Endothelial cell of umbilical vein (primary cell): ENCODE results near the gene MGAT5. TPM values are rescaled to one million over a fixed set of nuclear protein-coding genes. Genes with fewer than 3 reads are reported as not detected.

Experiments used
- BruUV-seq: library from RNA; stranded (reverse); fragments of 400-500 nt; replicated peaks from 2 replicates; lab custom pipeline; 2021; lab: Mats Ljungman, UMichigan
- CTCF ChIA-PET: fragments of 300-600, 350-600 bp; sonication (Branson Sonifier 250); formaldehyde crosslinking; loops from one replicate; lab custom pipeline; 2021; ENCODE audit warnings: antibody characterized with exemption, inconsistent platforms; lab: Charles Lee
- POLR2A ChIA-PET: fragments of 300-600, 350-600 bp; sonication (Branson Sonifier 250); formaldehyde crosslinking; loops from one replicate; lab custom pipeline; 2021; ENCODE audit warnings: antibody characterized with exemption, inconsistent platforms; lab: Charles Lee
- DNase-seq: peaks from one replicate; pipeline ENCODE4 v3.0.0-alpha.2; 2011; ENCODE audit warnings: low read depth, low spot score
- FAIRE-seq: peaks from 2 replicates; lab custom pipeline; 2011; peaks lifted over from hg19 to GRCh38; lab: Jason Lieb, UNC
- H2AFZ ChIP-seq: 2 replicates; pipeline ENCODE4 v1.6.0; 2012; ENCODE audit warnings: low read depth, low read length, control low read depth, inconsistent platforms
- H3K27ac ChIP-seq: 2 replicates; pipeline ENCODE4 v1.5.1; 2011; ENCODE audit warnings: low read depth, mild to moderate bottlenecking, control low read depth, low read length, moderate library complexity; ENCODE audit not compliant: insufficient read depth
- H3K27me3 ChIP-seq, 2 experiments: 2 replicates each; pipeline versions ENCODE4 v1.6.0 to v1.6.1; 2011; ENCODE audit warnings: low read length in 2 of 2, mixed read lengths in 1 of 2; ENCODE audit not compliant: control insufficient read depth in 2 of 2, insufficient read depth in 2 of 2
- H3K36me3 ChIP-seq, 2 experiments: 2 replicates in 1 of 2; 3 replicates in 1 of 2; pipeline ENCODE4 v1.5.1; 2011; ENCODE audit warnings: low read length in 2 of 2, mild to moderate bottlenecking in 1 of 2, moderate library complexity in 1 of 2; ENCODE audit not compliant: control insufficient read depth in 2 of 2, insufficient read depth in 2 of 2; ENCODE audit errors: extremely low read depth in 1 of 2
- H3K4me1 ChIP-seq: 3 replicates; pipeline ENCODE4 v1.5.1; 2011; ENCODE audit warnings: mild to moderate bottlenecking, low read length; ENCODE audit not compliant: control insufficient read depth, insufficient read depth; ENCODE audit errors: extremely low read depth
- H3K4me2 ChIP-seq: 2 replicates; pipeline ENCODE4 v1.6.1; 2011; ENCODE audit warnings: low read length, control low read depth, mixed read lengths; ENCODE audit not compliant: insufficient read depth
- H3K4me3 ChIP-seq, 3 experiments: fragments of 200-600 bp in 1 of 3; sonication (generic), shearing (Covaris generic) in 1 of 3; replicated peaks in 1 of 3; 2 replicates each; pipeline ENCODE4 v1.5.1; 2011 to 2016; ENCODE audit warnings: control low read depth in 3 of 3, low read length in 3 of 3, mild to moderate bottlenecking in 2 of 3, inconsistent platforms in 1 of 3, low read depth in 1 of 3, moderate library complexity in 1 of 3; ENCODE audit not compliant: insufficient read depth in 1 of 3
- H3K79me2 ChIP-seq: 2 replicates; pipeline ENCODE4 v1.6.0; 2012; ENCODE audit warnings: low read length, inconsistent platforms; ENCODE audit not compliant: control insufficient read depth, insufficient read depth
- H3K9ac ChIP-seq: replicated peaks from 2 replicates; pipeline ENCODE3; 2011; ENCODE audit warnings: low read length, control low read depth; ENCODE audit not compliant: insufficient read depth; ENCODE audit errors: extremely low read depth
- H3K9me1 ChIP-seq: replicated peaks from 3 replicates; pipeline ENCODE4 v1.6.0; 2011; ENCODE audit warnings: mild to moderate bottlenecking, low read length; ENCODE audit not compliant: control insufficient read depth, insufficient read depth; ENCODE audit errors: extremely low read depth
- H3K9me3 ChIP-seq: replicated peaks from 2 replicates; pipeline ENCODE4 v1.5.1; 2012; ENCODE audit warnings: low read length, inconsistent platforms; ENCODE audit not compliant: control insufficient read depth, insufficient read depth
- H4K20me1 ChIP-seq: replicated peaks from 2 replicates; pipeline ENCODE3; 2011; ENCODE audit warnings: mild to moderate bottlenecking, low read length; ENCODE audit not compliant: control insufficient read depth, insufficient read depth; ENCODE audit errors: extremely low read depth
- CTCF ChIP-seq, 2 donors: IDR thresholded peaks; 1 replicate in 1 of 2; 2 replicates in 1 of 2; pipeline ENCODE4 v1.5.1; 2011; ENCODE audit warnings: low read length in 2 of 2, mild to moderate bottlenecking in 2 of 2, moderate library complexity in 2 of 2, control low read depth in 1 of 2, inconsistent platforms in 1 of 2, low read depth in 1 of 2; ENCODE audit not compliant: insufficient read depth in 1 of 2; ENCODE audit errors: extremely low read depth in 1 of 2
- EZH2 ChIP-seq: IDR thresholded peaks from 2 replicates; pipeline ENCODE4 v1.6.1; 2012; ENCODE audit warnings: borderline replicate concordance, low read depth, mild to moderate bottlenecking, moderate library complexity, low read length, inconsistent platforms; ENCODE audit not compliant: severe bottlenecking
- FOS ChIP-seq: IDR thresholded peaks from 2 replicates; pipeline ENCODE4 v1.6.1; 2011; ENCODE audit warnings: mild to moderate bottlenecking, low read length, moderate library complexity, borderline replicate concordance; ENCODE audit not compliant: insufficient read depth
- GATA2 ChIP-seq: IDR thresholded peaks from 2 replicates; pipeline ENCODE4 v1.7.0; 2011; ENCODE audit warnings: low read depth, mild to moderate bottlenecking, moderate library complexity, mixed read lengths, low read length; ENCODE audit not compliant: insufficient read length, insufficient read depth
- JUN ChIP-seq: IDR thresholded peaks from 2 replicates; pipeline ENCODE4 v1.6.1; 2011; ENCODE audit warnings: borderline replicate concordance, low read depth; ENCODE audit not compliant: insufficient read length, insufficient read depth
- MAX ChIP-seq: IDR thresholded peaks from 2 replicates; pipeline ENCODE4 v1.6.1; 2011; ENCODE audit not compliant: insufficient read depth, insufficient read length
- MYC ChIP-seq: IDR thresholded peaks from one replicate; pipeline ENCODE4 v1.6.1; 2011; ENCODE audit warnings: mild to moderate bottlenecking, low read depth, low read length
- POLR2A ChIP-seq: IDR thresholded peaks from 2 replicates; pipeline ENCODE4 v1.6.1; 2012; ENCODE audit warnings: low read depth, mild to moderate bottlenecking, control low read depth, low read length
- POLR2AphosphoS5 ChIP-seq: IDR thresholded peaks from 2 replicates; pipeline ENCODE4 v1.6.1; 2012; ENCODE audit warnings: low read depth, mild to moderate bottlenecking, control low read depth, low read length, moderate library complexity; ENCODE audit not compliant: insufficient read depth
- dilution Hi-C: fragments of 300-500 bp; cut with MboI; formaldehyde crosslinking; loops from one replicate; pipeline ENCODE4 v1.15.0; 2019; ENCODE audit warnings: low sequenced_read_pairs; ENCODE audit not compliant: extremely low pct_ligation_motif_present
- intact Hi-C: fragments of 100-400 bp; cut with micrococcal nuclease; formaldehyde crosslinking; loops from one replicate; pipeline ENCODE4 v1.10.0; 2022
- polyA plus RNA-seq, 4 experiments: library from polyadenylated mRNA; depleted of rRNA in 3 of 4; stranded (reverse) in 3 of 4; unstranded in 1 of 4; fragments of >200 nt; gene quantifications; 2 replicates each; pipeline versions ENCODE4 v1.2.1 to v1.2.3, GENCODE V29; 2011 to 2012; ENCODE audit warnings: missing spikeins in 1 of 4
- total RNA-seq: library from RNA; stranded (reverse); gene quantifications from 2 replicates; pipeline ENCODE4 v1.2.3, GENCODE V29; 2021

MGAT5 gene
- total and polyA plus RNA-seq, 2 donors (not counting 3 experiments of a cell fraction or from before 2014, with no cell fraction given) = 17.7 to 84.1 TPM

GRCh38 chr2:134347756-134348155 lies 93.9 kb downstream of the MGAT5 start:
- dilution Hi-C loops (no loop called here), intact Hi-C loops (no loop called here)
- Histone ChIP-seq H3K9ac (no peak overlapping the region), H3K9me3 (no peaks in the 10 kb centered on the region), H4K20me1 (no peaks in the 10 kb centered on the region), H2AFZ (no peak overlapping the region), H3K4me2 (no peak overlapping the region), H3K27me3 (no peaks in the 10 kb centered on the region), H3K27ac (no peak overlapping the region), H3K36me3 (peaks cover 0 to 2% of the 10 kb centered on the region in 2 experiments), H3K4me1 (peaks cover 8% of the 10 kb centered on the region), H3K79me2 (no peaks in the 10 kb centered on the region), H3K4me3 (no peak overlapping the region), H3K9me1 (no peaks in the 10 kb centered on the region)
- CTCF ChIA-PET = interaction anchor here (1.2 to 3.5 kb wide), 8 partner anchors 11 to 229 kb away, joined by 3 to 13 read pairs (median 8); no protein-coding TSS in a partner anchor
- BruUV-seq = no TSS peak
- FAIRE-seq (no peak), DNase-seq (no peak)
- TF ChIP-seq POLR2AphosphoS5 (no peak), FOS (no peak), EZH2 (no peak), POLR2A (no peak), CTCF (IDR thresholded peaks at IDR 0.05; ENCODE audit: extremely low read depth in 1 of 2, insufficient read depth in 1 of 2, low read depth in 1 of 2, low read length in 2 of 2) (no peak), JUN (no peak), GATA2 (no peak), MYC (no peak), MAX (no peak)
- POLR2A ChIA-PET = no interaction called here
